Gastroesophageal sphincter (tissue), 2 donors: Measurements from ENCODE around the gene VHLL.

Source experiments
- EP300 ChIP-seq: sonication (generic); formaldehyde crosslinking; IDR thresholded peaks from one replicate; pipeline ENCODE4 v1.6.1; 2017; ENCODE audit warnings: antibody characterized with exemption, mild to moderate bottlenecking
- POLR2A ChIP-seq, 2 donors: fragments of 450-650 bp; IDR thresholded peaks; one replicate each; pipeline ENCODE4 v1.6.1; 2017; ENCODE audit warnings: antibody characterized with exemption in 2 of 2, mild to moderate bottlenecking in 2 of 2, moderate library complexity in 1 of 2

GRCh38 chr1:156305215-156305614 lies 6.1 kb upstream of the VHLL start:
- TF ChIP-seq POLR2A (IDR thresholded peaks at IDR 0.05): no peak
- TF ChIP-seq EP300: no peak
